Coronary artery (tissue), 2 donors: ENCODE results near the gene PRKACG.

Experiments
- DNase-seq: peaks from one replicate; pipeline ENCODE4 v3.0.0-alpha.2; 2017; ENCODE audit warnings: low spot score
- H3K27ac ChIP-seq, 2 donors: fragments of 200-600 bp; sonication (generic); one replicate each; pipeline ENCODE4 v1.5.1; 2016 to 2019
- H3K4me3 ChIP-seq: fragments of 200-600 bp; sonication (generic); 2 replicates; pipeline ENCODE4 v1.5.1; 2016; ENCODE audit warnings: mild to moderate bottlenecking, moderate library complexity
- TF ChIP-seq, protein P1 (sequence below): fragments of 200-600 bp; sonication (generic); IDR thresholded peaks from one replicate; pipeline ENCODE4 v1.5.1; 2019; ENCODE audit warnings: antibody characterized with exemption

The PRKACG gene

DNA sequence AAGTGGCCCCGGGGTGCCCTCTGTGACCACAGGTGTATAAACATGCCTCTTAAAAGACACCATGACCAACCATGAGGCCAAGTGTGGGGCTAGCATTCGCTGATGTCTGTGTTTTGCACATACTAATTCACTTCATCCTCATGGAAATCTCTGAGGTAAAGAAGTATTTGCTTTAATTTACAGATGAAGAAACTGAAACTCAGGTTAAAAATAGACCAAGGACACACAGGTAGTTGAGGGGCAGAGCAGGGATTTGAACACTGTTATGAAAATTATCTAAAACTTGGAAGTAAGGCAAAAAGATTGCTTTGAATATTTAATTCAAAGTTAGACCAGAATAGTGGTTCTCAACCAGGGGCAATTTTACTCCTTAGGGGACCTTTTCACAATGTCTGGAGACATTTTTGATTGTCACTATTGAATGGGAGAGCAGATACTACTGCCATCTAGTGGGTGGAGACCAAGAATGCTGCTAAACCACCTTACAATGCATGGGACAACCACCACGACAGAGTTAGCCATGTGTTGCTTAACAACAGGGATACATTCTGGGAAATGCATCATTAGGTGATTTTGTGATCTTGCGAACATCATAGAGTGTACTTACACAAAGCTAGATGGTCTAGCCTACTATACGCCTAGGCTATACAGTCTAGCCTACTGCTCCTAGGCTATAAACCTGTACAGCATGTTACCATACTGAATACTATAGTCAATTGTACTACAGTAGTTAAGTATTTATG lies 13.6 kb upstream of the PRKACG start:
- no peak overlapping the region for H3K4me3 ChIP-seq
- no peak for DNase-seq
- TF ChIP-seq, protein P1, sequence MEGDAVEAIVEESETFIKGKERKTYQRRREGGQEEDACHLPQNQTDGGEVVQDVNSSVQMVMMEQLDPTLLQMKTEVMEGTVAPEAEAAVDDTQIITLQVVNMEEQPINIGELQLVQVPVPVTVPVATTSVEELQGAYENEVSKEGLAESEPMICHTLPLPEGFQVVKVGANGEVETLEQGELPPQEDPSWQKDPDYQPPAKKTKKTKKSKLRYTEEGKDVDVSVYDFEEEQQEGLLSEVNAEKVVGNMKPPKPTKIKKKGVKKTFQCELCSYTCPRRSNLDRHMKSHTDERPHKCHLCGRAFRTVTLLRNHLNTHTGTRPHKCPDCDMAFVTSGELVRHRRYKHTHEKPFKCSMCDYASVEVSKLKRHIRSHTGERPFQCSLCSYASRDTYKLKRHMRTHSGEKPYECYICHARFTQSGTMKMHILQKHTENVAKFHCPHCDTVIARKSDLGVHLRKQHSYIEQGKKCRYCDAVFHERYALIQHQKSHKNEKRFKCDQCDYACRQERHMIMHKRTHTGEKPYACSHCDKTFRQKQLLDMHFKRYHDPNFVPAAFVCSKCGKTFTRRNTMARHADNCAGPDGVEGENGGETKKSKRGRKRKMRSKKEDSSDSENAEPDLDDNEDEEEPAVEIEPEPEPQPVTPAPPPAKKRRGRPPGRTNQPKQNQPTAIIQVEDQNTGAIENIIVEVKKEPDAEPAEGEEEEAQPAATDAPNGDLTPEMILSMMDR, result peak; percentile 37
- H3K27ac ChIP-seq, result no peak overlapping the region

DNA sequence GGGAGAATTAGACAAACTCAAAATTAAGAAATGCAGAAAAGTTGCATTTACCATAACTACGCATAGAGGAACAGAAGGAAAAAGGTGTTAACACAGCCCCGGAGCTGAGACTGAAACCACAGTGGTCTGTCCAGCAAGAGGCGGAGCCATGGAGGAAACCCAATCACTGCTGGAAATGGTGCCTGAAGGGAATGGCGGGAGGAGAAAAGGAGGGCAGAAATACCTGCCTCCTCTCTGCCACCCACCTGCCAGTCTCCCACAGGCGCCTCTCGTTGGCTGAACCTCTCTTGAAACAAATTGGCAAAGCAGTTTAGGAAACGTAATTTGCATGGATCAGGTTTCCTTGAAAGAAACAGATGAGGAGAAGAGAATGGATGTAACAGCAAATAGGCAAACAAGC lies 9.7 kb upstream of the PRKACG start:
- no peak overlapping the region for H3K27ac ChIP-seq
- H3K4me3 ChIP-seq, result no peak overlapping the region
- DNase-seq, result no peak
- TF ChIP-seq, protein P1, result no peak

DNA sequence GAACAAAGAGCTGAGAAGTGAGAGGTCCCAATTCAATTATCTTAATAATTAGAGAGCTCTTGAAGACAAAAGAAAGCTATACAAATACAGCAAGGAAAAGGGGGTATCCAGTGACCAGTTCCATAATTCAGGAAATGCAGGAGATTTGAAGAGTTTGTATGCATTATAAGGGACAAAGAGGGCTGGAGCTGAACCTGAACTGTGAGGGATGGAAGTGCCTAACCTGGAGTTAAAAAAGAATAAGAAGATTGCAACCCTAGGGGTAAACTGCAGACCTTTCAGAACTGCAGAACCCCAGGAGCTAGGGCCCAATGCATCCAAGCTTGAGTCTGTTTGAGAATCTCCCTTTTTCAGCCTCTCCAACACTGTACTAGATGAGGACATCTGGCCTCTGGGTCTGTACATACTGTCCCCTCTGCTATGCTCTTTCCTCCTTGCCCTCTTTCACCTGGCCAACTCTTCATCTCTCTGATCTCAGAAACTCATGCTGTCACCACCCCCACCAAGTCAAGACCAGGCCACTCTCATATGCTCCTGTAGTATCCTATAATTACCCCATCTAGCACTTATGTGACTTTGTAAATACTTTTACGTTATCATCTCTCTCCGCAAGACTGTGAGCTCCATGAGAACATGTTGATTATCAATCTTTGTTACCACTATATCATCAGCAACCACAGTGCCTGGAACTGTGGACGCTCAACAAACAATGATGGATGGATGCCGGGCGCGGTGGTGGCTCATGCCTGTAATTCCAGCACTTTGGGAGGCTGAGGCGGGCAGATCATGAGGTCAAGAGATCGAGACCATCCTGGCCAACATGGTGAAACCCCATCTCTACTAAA lies 6.6 kb upstream of the PRKACG start:
- TF ChIP-seq, protein P1, result no peak
- Histone ChIP-seq H3K4me3 (no peak overlapping the region), H3K27ac (no peak overlapping the region)
- DNase-seq, result no peak

DNA sequence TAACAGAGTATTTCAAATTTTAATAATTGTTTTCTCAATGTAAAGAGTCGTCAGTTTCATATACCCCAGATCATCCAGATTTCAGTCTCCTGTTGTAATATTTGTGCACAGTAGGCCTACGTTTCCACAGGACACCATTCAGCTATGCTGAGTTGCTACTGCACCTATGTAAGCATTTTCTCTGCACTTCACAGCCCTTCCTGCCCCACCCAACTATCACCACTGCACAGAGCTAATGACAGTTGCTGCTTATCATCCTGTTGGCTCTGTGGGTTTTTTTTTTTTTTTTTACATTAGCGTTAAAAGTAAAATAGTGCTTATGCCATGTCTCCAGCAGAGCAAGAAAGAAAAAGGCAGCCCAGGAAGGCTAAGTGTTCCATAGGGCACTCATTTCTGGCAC lies 5.9 kb upstream of the PRKACG start:
- no peak for DNase-seq
- Histone ChIP-seq H3K27ac (no peak overlapping the region), H3K4me3 (no peak overlapping the region)
- TF ChIP-seq, protein P1, result no peak

DNA sequence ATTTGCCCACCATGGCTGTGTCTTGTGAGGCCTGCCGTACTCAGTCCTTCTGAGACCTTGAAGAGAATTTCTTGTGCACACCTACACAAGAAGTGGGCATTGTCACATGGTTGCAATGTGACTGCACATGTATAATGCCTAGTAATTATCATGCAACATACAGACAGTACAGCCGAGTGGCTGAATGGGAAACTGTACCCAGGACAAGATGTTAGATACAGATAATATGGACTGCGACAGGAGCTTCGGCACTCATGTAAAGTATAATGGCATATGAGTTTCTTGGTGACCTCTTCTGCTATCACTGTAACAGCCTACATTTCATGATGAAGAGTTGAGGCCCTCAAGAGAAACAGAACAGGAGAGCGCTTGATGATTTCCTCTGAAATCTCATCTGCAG lies 4.8 kb upstream of the PRKACG start:
- Histone ChIP-seq H3K27ac (no peak overlapping the region), H3K4me3 (no peak overlapping the region)
- DNase-seq, result no peak
- TF ChIP-seq, protein P1, result no peak

DNA sequence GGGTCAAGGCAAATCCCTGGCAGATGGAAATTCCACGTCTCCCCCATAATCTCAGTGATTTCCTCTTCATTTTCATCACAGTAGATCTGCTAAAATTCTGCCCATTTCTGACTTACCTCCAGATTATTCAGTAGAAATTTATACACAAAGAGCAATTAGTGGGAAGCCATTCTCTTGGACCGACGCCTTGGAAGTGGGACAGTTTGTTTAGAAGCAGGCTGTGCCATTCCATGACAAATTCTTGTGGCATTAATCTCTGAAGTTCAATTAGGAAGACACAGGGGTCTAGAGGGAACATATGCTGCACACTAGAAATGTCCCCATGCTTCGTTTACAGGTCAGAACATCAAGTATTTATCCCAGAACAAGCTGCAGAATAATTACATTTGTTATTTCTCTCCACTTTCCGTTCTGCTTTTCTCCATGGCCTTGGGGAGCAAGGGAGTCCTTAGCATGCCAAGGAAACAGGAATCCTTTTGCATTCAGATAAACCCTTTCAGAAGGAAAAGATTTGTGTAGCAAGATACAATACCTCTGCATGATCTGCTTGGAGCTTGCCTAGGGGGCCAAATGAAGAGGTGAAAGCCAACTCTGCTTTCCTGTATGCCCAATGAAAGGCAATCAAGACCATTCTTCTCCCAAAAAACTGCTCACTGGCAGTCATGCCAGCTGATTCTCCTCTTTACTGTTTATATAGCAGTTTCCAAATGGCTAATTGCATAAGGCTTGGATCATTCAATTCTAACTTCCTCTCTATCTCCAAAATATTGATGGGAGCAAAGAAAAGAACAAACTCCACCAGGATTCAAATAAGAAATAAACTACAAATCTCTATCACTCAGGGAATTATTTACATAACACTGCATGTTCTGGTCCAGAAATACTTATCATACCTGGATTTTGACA lies 2.5 kb upstream of the PRKACG start:
- TF ChIP-seq, protein P1, result no peak
- H3K4me3 ChIP-seq, result no peak overlapping the region
- no peak for DNase-seq

More for the DNA sequence above, 2.5 kb upstream of the PRKACG start:
- no peak overlapping the region for H3K27ac ChIP-seq
